IMR-90 (cell line): Measurements from ENCODE around the gene EML1. TPM values are rescaled to one million over a fixed set of nuclear protein-coding genes. Genes with fewer than 3 reads are reported as not detected.

ENCODE experiments used
- ATAC-seq: fragments of 200-7000 bp; cut with Tn5 transposase; 2 replicates; pipeline ENCODE4 v1.9.1; 2020; ENCODE audit warnings: low read depth, mild to moderate bottlenecking, moderate library complexity
- BruUV-seq: library from RNA; stranded (reverse); fragments of 400-500 nt; replicated peaks from 2 replicates; lab custom pipeline; 2021; lab: Mats Ljungman, UMichigan
- CTCF ChIA-PET: fragments of 300-600 bp; formaldehyde crosslinking; extraction: SDS; loops from one replicate; lab custom pipeline; 2021; ENCODE audit warnings: antibody characterized with exemption; lab: Yijun Ruan, JAX
- POLR2A ChIA-PET: fragments of 300-600 bp; sonication (Branson Sonifier 250); formaldehyde crosslinking; loops from one replicate; lab custom pipeline; 2022; ENCODE audit warnings: antibody characterized with exemption; ENCODE audit not compliant: unreplicated experiment; lab: Charles Lee
- DNase-seq: peaks from one replicate; pipeline ENCODE4 v3.0.0; 2013
- H2AFZ ChIP-seq: replicated peaks from 2 replicates; pipeline ENCODE3; 2013; ENCODE audit warnings: low read length, mild to moderate bottlenecking; ENCODE audit not compliant: poor library complexity
- H2AK5ac ChIP-seq: 2 replicates; pipeline ENCODE4 v1.6.1; 2013; ENCODE audit warnings: low read depth, low read length, inconsistent platforms
- H2AK9ac ChIP-seq: replicated peaks from 2 replicates; pipeline ENCODE3; 2013; ENCODE audit warnings: mild to moderate bottlenecking, low read depth, low read length, moderate library complexity; ENCODE audit not compliant: poor library complexity
- H2BK120ac ChIP-seq: 2 replicates; pipeline ENCODE4 v1.6.1; 2013; ENCODE audit warnings: low read depth, low read length, inconsistent platforms
- H2BK15ac ChIP-seq: 3 replicates; pipeline ENCODE4 v1.6.1; 2013; ENCODE audit warnings: low read depth, low read length, inconsistent platforms
- H2BK20ac ChIP-seq: 2 replicates; pipeline ENCODE4 v1.6.1; 2013; ENCODE audit warnings: low read depth, mild to moderate bottlenecking, inconsistent platforms, low read length, moderate library complexity
- H2BK5ac ChIP-seq: 2 replicates; pipeline ENCODE4 v1.6.1; 2013; ENCODE audit warnings: mild to moderate bottlenecking, low read depth, low read length, inconsistent platforms; ENCODE audit not compliant: poor library complexity, severe bottlenecking
- H3K14ac ChIP-seq: replicated peaks from 2 replicates; pipeline ENCODE4 v1.6.1; 2013; ENCODE audit warnings: low read depth, low read length, inconsistent platforms
- H3K18ac ChIP-seq: 2 replicates; pipeline ENCODE4 v1.6.1; 2013; ENCODE audit warnings: low read depth, low read length, control low read depth
- H3K23ac ChIP-seq: 2 replicates; pipeline ENCODE4 v1.6.1; 2013; ENCODE audit warnings: low read depth, low read length, inconsistent platforms
- H3K27ac ChIP-seq: 2 replicates; pipeline ENCODE4 v1.5.1; 2013; ENCODE audit warnings: mild to moderate bottlenecking, control low read depth, low read length; ENCODE audit not compliant: insufficient read depth
- H3K27me3 ChIP-seq: 2 replicates; pipeline ENCODE4 v1.6.1; 2013; ENCODE audit warnings: low read length; ENCODE audit not compliant: control insufficient read depth, insufficient read depth
- H3K36me3 ChIP-seq: 2 replicates; pipeline ENCODE4 v1.6.1; 2013; ENCODE audit warnings: low read length, mixed read lengths; ENCODE audit not compliant: control insufficient read depth, insufficient read depth
- H3K4ac ChIP-seq: 2 replicates; pipeline ENCODE4 v1.6.1; 2013; ENCODE audit warnings: low read depth, low read length, inconsistent platforms
- H3K4me1 ChIP-seq: 2 replicates; pipeline ENCODE4 v1.6.1; 2013; ENCODE audit warnings: low read length, mixed read lengths; ENCODE audit not compliant: control insufficient read depth, insufficient read depth
- H3K4me2 ChIP-seq: 2 replicates; pipeline ENCODE4 v1.6.1; 2013; ENCODE audit warnings: low read depth, mild to moderate bottlenecking, control low read depth, low read length, moderate library complexity
- H3K4me3 ChIP-seq: 2 replicates; pipeline ENCODE4 v1.5.1; 2013; ENCODE audit warnings: low read depth, mild to moderate bottlenecking, control low read depth, low read length, moderate library complexity; ENCODE audit not compliant: insufficient read depth
- H3K56ac ChIP-seq: 2 replicates; pipeline ENCODE4 v1.6.1; 2013; ENCODE audit warnings: low read length, inconsistent platforms; ENCODE audit not compliant: insufficient read depth; ENCODE audit errors: extremely low read depth
- H3K79me1 ChIP-seq, 2 experiments: 2 replicates each; pipeline ENCODE4 v1.6.1; 2013; ENCODE audit warnings: low read length in 2 of 2, inconsistent platforms in 1 of 2, low read depth in 1 of 2
- H3K9ac ChIP-seq: 2 replicates; pipeline ENCODE4 v1.6.1; 2013; ENCODE audit warnings: low read depth, low read length, control low read depth
- H3K9me1 ChIP-seq: 2 replicates; pipeline ENCODE4 v1.6.1; 2013; ENCODE audit warnings: low read length, inconsistent platforms; ENCODE audit not compliant: insufficient read depth
- H3K9me3 ChIP-seq: 2 replicates; pipeline ENCODE4 v1.6.1; 2013; ENCODE audit warnings: low read length; ENCODE audit not compliant: control insufficient read depth, insufficient read depth
- H4K20me1 ChIP-seq: 2 replicates; pipeline ENCODE4 v1.6.1; 2013; ENCODE audit warnings: low read length, inconsistent platforms; ENCODE audit not compliant: insufficient read depth
- H4K5ac ChIP-seq: 2 replicates; pipeline ENCODE4 v1.6.1; 2013; ENCODE audit warnings: mild to moderate bottlenecking, low read depth, low read length, control low read depth
- H4K8ac ChIP-seq, 2 experiments: 2 replicates each; pipeline ENCODE4 v1.6.1; 2013; ENCODE audit warnings: low read depth in 2 of 2, low read length in 2 of 2, control low read depth in 1 of 2, inconsistent platforms in 1 of 2
- H4K91ac ChIP-seq: 2 replicates; pipeline ENCODE4 v1.6.1; 2013; ENCODE audit warnings: low read depth, low read length, inconsistent platforms; ENCODE audit not compliant: insufficient read depth
- BHLHE40 ChIP-seq: fragments of 150-350 bp; IDR thresholded peaks from 2 replicates; pipeline ENCODE4 v1.6.1; 2016; ENCODE audit warnings: mild to moderate bottlenecking, low read depth, low read length
- CEBPB ChIP-seq: IDR thresholded peaks from 2 replicates; pipeline ENCODE4 v1.6.1; 2012; ENCODE audit warnings: low read depth, low read length, improper control_type of control experiment
- CHD1 ChIP-seq: IDR thresholded peaks from 2 replicates; pipeline ENCODE4 v1.6.1; 2012; ENCODE audit warnings: low read depth, low read length, improper control_type of control experiment
- MAZ ChIP-seq: IDR thresholded peaks from 2 replicates; pipeline ENCODE4 v1.6.1; 2012; ENCODE audit warnings: low read depth, mild to moderate bottlenecking, low read length, improper control_type of control experiment, moderate library complexity, borderline replicate concordance
- POLR2A ChIP-seq: IDR thresholded peaks from 2 replicates; pipeline ENCODE4 v1.6.1; 2012; ENCODE audit warnings: mild to moderate bottlenecking, low read depth, low read length
- RCOR1 ChIP-seq: IDR thresholded peaks from 2 replicates; pipeline ENCODE4 v1.6.1; 2012; ENCODE audit warnings: mild to moderate bottlenecking, low read length, improper control_type of control experiment; ENCODE audit not compliant: insufficient replicate concordance
- WGBS, 2 experiments: methylation state at CpG; one replicate each; pipeline versions ENCODE4 v1.1.5 to v1.1.7; 2013; ENCODE audit warnings: missing lambda C conversion rate in 2 of 2; ENCODE audit not compliant: insufficient read length in 1 of 2; ENCODE audit errors: extremely low coverage in 2 of 2; 5-methylcytosine and 5-hydroxymethylcytosine counted together
- dilution Hi-C: fragments of 300-500 bp; cut with HindIII; formaldehyde crosslinking; loops from one replicate; pipeline ENCODE4 v1.14.3; 2018; ENCODE audit warnings: low sequenced_read_pairs; ENCODE audit not compliant: unreplicated experiment
- in situ Hi-C: fragments of 300-500 bp; cut with MboI; formaldehyde crosslinking; loops from 3 replicates; pipeline ENCODE4 v1.14.3; 2019; ENCODE audit warnings: low sequenced_read_pairs, inconsistent platforms, mixed read lengths
- intact Hi-C: fragments of 100-400 bp; cut with micrococcal nuclease; formaldehyde crosslinking; loops from 2 replicates; pipeline ENCODE4 v1.10.0; 2022
- polyA plus RNA-seq, 3 experiments: library from polyadenylated mRNA; depleted of rRNA; stranded (reverse); fragments of >200 nt; gene quantifications; 2 replicates each; pipeline ENCODE4 v1.2.3, GENCODE V29; 2012; ENCODE audit warnings: low replicate concordance in 1 of 3
- total RNA-seq: library from RNA; depleted of rRNA; stranded (reverse); fragments of >200 nt; gene quantifications from 2 replicates; pipeline ENCODE4 v1.2.3, GENCODE V29; 2012
- TF ChIP-seq, protein P1 (sequence below): fragments of 150-350 bp; IDR thresholded peaks from 2 replicates; pipeline ENCODE4 v1.6.1; 2016; ENCODE audit warnings: low read depth, mild to moderate bottlenecking, low read length, moderate library complexity, borderline replicate concordance
- TF ChIP-seq, protein P2 (sequence below): conservative IDR thresholded peaks from 2 replicates; pipeline ENCODE4 v1.5.1; 2012; ENCODE audit warnings: mild to moderate bottlenecking, low read depth, low read length, improper control_type of control experiment

Gene EML1
- total and polyA plus RNA-seq, 2 of the 4 experiments (the other 2 are of a cell fraction), result 14.0 to 42.3 TPM

DNA sequence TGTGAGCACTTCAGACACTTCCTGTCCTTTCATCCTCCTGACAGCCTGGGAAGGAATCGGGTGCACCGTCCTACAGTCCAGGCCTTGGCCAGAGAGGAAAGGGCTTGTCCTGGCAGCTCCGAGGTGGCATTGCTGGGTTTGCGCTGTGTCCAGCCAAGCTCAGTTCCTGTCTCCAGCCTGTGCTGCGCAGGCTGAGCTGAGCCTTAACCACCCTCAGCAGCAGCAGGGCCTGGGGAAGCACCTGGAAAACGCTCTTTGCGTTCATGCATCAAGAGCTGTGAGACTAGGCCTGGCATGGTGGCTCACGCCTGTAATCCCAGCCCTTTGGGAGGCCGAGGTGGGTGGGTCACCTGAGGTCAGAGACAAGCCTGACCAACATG lies 33.7 kb upstream of the EML1 start:
- no peaks in the 10 kb centered on the region for H3K36me3 ChIP-seq
- peaks cover 19% of the 10 kb centered on the region for H3K9me1 ChIP-seq
- DNase-seq (no peak), ATAC-seq (no peak)
- ChIA-PET CTCF (no interaction called here), POLR2A (interaction anchor here (0.6 kb wide), 1 partner anchor 23 kb away, joined by 7 read pairs; no protein-coding TSS in a partner anchor)
- H2AK9ac ChIP-seq, result peak overlapping the region; percentile 2
- no peak overlapping the region for H3K56ac ChIP-seq
- no peak overlapping the region; the same call in 1 of the 2 replicates for H3K27ac ChIP-seq
- H3K9me3 ChIP-seq, result no peaks in the 10 kb centered on the region
- intact Hi-C loops, result no loop called here
- H3K79me1 ChIP-seq, result peaks cover 0 to 7% of the 10 kb centered on the region in 2 experiments; a peak in 2 of 4 replicates
- 0 out of 2 replicates have a peak overlapping the region, but pooled peaks have one; percentile 61 for H4K91ac ChIP-seq
- H4K20me1 ChIP-seq, result peaks cover 4% of the 10 kb centered on the region; the same call in 1 of the 2 replicates
- TF ChIP-seq RCOR1 (no peak), BHLHE40 (no peak), POLR2A (no peak), MAZ (no peak), CEBPB (no peak), CHD1 (no peak)
- TF ChIP-seq, protein P1, sequence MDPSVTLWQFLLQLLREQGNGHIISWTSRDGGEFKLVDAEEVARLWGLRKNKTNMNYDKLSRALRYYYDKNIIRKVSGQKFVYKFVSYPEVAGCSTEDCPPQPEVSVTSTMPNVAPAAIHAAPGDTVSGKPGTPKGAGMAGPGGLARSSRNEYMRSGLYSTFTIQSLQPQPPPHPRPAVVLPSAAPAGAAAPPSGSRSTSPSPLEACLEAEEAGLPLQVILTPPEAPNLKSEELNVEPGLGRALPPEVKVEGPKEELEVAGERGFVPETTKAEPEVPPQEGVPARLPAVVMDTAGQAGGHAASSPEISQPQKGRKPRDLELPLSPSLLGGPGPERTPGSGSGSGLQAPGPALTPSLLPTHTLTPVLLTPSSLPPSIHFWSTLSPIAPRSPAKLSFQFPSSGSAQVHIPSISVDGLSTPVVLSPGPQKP, result no peak
- TF ChIP-seq, protein P2, sequence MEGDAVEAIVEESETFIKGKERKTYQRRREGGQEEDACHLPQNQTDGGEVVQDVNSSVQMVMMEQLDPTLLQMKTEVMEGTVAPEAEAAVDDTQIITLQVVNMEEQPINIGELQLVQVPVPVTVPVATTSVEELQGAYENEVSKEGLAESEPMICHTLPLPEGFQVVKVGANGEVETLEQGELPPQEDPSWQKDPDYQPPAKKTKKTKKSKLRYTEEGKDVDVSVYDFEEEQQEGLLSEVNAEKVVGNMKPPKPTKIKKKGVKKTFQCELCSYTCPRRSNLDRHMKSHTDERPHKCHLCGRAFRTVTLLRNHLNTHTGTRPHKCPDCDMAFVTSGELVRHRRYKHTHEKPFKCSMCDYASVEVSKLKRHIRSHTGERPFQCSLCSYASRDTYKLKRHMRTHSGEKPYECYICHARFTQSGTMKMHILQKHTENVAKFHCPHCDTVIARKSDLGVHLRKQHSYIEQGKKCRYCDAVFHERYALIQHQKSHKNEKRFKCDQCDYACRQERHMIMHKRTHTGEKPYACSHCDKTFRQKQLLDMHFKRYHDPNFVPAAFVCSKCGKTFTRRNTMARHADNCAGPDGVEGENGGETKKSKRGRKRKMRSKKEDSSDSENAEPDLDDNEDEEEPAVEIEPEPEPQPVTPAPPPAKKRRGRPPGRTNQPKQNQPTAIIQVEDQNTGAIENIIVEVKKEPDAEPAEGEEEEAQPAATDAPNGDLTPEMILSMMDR, result no peak
- H3K9ac ChIP-seq, result no peak overlapping the region
- H3K14ac ChIP-seq, result peak overlapping the region; percentile 24
- peak overlapping the region; percentile 34 for H3K18ac ChIP-seq
- 91% methylated on average over 4 of the region's 9 CpGs; no CpG with 5 or more reads in 1 of the 2 experiments for WGBS, 2 experiments
- in situ Hi-C loops, result no loop called here
- peaks cover 40% of the 10 kb centered on the region for H3K4me1 ChIP-seq
- H4K5ac ChIP-seq, result peak overlapping the region; percentile 37
- no TSS peak for BruUV-seq
- peak overlapping the region; percentile 8 for H2BK5ac ChIP-seq
- dilution Hi-C loops, result no loop called here
- H2AK5ac ChIP-seq, result peak overlapping the region; percentile 86
- H2BK15ac ChIP-seq, result peak overlapping the region; percentile 32; the same call in 1 of the 3 replicates
- H3K4ac ChIP-seq, result peak overlapping the region; percentile 66
- no peak overlapping the region for H3K4me3 ChIP-seq
- no peaks in the 10 kb centered on the region for H3K27me3 ChIP-seq
- no peak overlapping the region for H3K23ac ChIP-seq
- H2AFZ ChIP-seq, result peak overlapping the region; percentile 15
- H2BK120ac ChIP-seq, result peak overlapping the region; percentile 32
- peak overlapping the region; percentile 50 for H2BK20ac ChIP-seq
- H4K8ac ChIP-seq, result peak overlapping the region; percentile 11 to 56; a peak in 1 of 4 replicates
- no peak overlapping the region for H3K4me2 ChIP-seq
